NB4 (cell line): ENCODE results near the gene NCOA4.

ENCODE experiments used
- DNase-seq: peaks from one replicate; pipeline ENCODE4 v3.0.0; 2010; ENCODE audit warnings: low read depth
- H3K4me3 ChIP-seq: one replicate; pipeline ENCODE4 v1.5.1; 2011; ENCODE audit warnings: mild to moderate bottlenecking, low read depth, low read length, moderate library complexity
- CTCF ChIP-seq: IDR thresholded peaks from one replicate; pipeline ENCODE4 v1.5.1; 2012; ENCODE audit warnings: low read depth, low read length
- MAX ChIP-seq: IDR thresholded peaks from 2 replicates; pipeline ENCODE4 v1.6.1; 2011; ENCODE audit warnings: low read depth, low read length
- MYC ChIP-seq: IDR thresholded peaks from 2 replicates; pipeline ENCODE4 v1.6.1; 2011; ENCODE audit warnings: low read depth, low read length
- POLR2A ChIP-seq: IDR thresholded peaks from 2 replicates; pipeline ENCODE4 v1.6.1; 2011; ENCODE audit warnings: mild to moderate bottlenecking; ENCODE audit not compliant: insufficient read length; ENCODE audit errors: extremely low read depth

The NCOA4 gene

GRCh38 chr10:46024948-46025347 lies 5.5 kb downstream of the NCOA4 start:
- TF ChIP-seq CTCF = no peak
- no peak for TF ChIP-seq POLR2A
- no peak for TF ChIP-seq MYC
- no peak for TF ChIP-seq MAX

GRCh38 chr10:46022978-46023702 lies 7.3 kb downstream of the NCOA4 start:
- peak overlapping the region; percentile 58 for H3K4me3 ChIP-seq
- TF ChIP-seq MAX = peak; percentile 56; the same call in 1 of the 2 replicates
- TF ChIP-seq MYC = peak; percentile 42; the same call in 1 of the 2 replicates
- TF ChIP-seq POLR2A = peak; percentile 19
- peak; percentile 23 for TF ChIP-seq CTCF
- peak; percentile 97 for DNase-seq

More at GRCh38 chr10:46024948-46025347, 5.5 kb downstream of the NCOA4 start:
- no peak for DNase-seq
- no peak overlapping the region for H3K4me3 ChIP-seq

- no peak overlapping the region for H3K4me3 ChIP-seq
- TF ChIP-seq MYC (no peak), MAX (no peak), POLR2A (no peak), CTCF (no peak)
- DNase-seq = no peak
These were observed 10.1 kb downstream of the NCOA4 start for GRCh38 chr10:46020344-46020657.

- H3K4me3 ChIP-seq = no peak overlapping the region
- TF ChIP-seq POLR2A = no peak
- TF ChIP-seq MYC = no peak
- TF ChIP-seq MAX = no peak
- TF ChIP-seq CTCF = no peak
- DNase-seq = no peak
These were observed 10.7 kb downstream of the NCOA4 start for GRCh38 chr10:46019569-46020343.

- no peak for TF ChIP-seq POLR2A
- no peak for TF ChIP-seq CTCF
- TF ChIP-seq MAX = no peak
- no peak for TF ChIP-seq MYC
- no peak overlapping the region for H3K4me3 ChIP-seq
- no peak for DNase-seq
These were observed 11.3 kb downstream of the NCOA4 start for GRCh38 chr10:46019177-46019528.
